Cerebellar cortex (tissue), 1 donor: ENCODE measurements around the gene CXCL12.
A peak's percentile ranks its signal among the peaks of the same experiment; 100 is the strongest.

ENCODE experiments used
- DNase-seq: peaks from one replicate; pipeline ENCODE4 v3.0.0-alpha.2; 2015; ENCODE audit warnings: low spot score

The CXCL12 gene

GRCh38 chr10:44385696-44386441, 972 bp upstream of the CXCL12 start:
- no peak for DNase-seq

GRCh38 chr10:44384601-44385025, 284 bp downstream of the CXCL12 start:
- DNase-seq, result no peak

GRCh38 chr10:44383749-44384600, 922 bp downstream of the CXCL12 start:
- no peak for DNase-seq

- DNase-seq, result no peak
Measured at GRCh38 chr10:44382981-44383748, 1.7 kb downstream of the CXCL12 start.

- DNase-seq, result no peak
Measured at GRCh38 chr10:44382131-44382858, 2.6 kb downstream of the CXCL12 start.

- peak; percentile 59 for DNase-seq
Measured at GRCh38 chr10:44380829-44381600, 3.9 kb downstream of the CXCL12 start.

- no peak for DNase-seq
Measured at GRCh38 chr10:44379907-44380306, 5.0 kb downstream of the CXCL12 start.

- DNase-seq, result no peak
Measured at GRCh38 chr10:44378626-44379025, 6.3 kb downstream of the CXCL12 start.

- no peak for DNase-seq
Measured at GRCh38 chr10:44377651-44378310, 7.1 kb downstream of the CXCL12 start.

GRCh38 chr10:44376472-44377099, 8.3 kb downstream of the CXCL12 start:
- DNase-seq, result no peak

GRCh38 chr10:44374155-44374554, 10.7 kb downstream of the CXCL12 start:
- no peak for DNase-seq

GRCh38 chr10:44373341-44373995, 11.4 kb downstream of the CXCL12 start:
- no peak for DNase-seq

GRCh38 chr10:44372181-44372580, 12.7 kb downstream of the CXCL12 start:
- DNase-seq, result no peak

GRCh38 chr10:44370731-44371248, 14.1 kb downstream of the CXCL12 start:
- no peak for DNase-seq

GRCh38 chr10:44369854-44370253, 15.0 kb downstream of the CXCL12 start:
- DNase-seq, result no peak

GRCh38 chr10:44369296-44369695, 15.6 kb downstream of the CXCL12 start:
- DNase-seq, result no peak

GRCh38 chr10:44368637-44369036, 16.3 kb downstream of the CXCL12 start:
- DNase-seq, result no peak

- DNase-seq, result no peak
Measured at GRCh38 chr10:44366941-44367630, 17.8 kb downstream of the CXCL12 start.

- DNase-seq, result no peak
Measured at GRCh38 chr10:44364566-44364965, 20.3 kb downstream of the CXCL12 start.
